ENCODE data around the gene HARS2.
A peak's percentile ranks its signal among the peaks of the same experiment; 100 is the strongest.
"Not testable (repeated sequence)": the region's sequence is repeated elsewhere in the genome, so short reads cannot be mapped to it uniquely, and the experiment has no call there.

Gene HARS2

GRCh38 chr5:140700177-140701144, 9.2 kb downstream of the HARS2 start, which contains the start of gene ZMAT2:
Gene ZMAT2, plus strand, starts transcription at chr5:140700447. Its CDS starts 14 bp downstream, at chr5:140700461.
- FAIRE-seq, result peak; percentile 99

- FAIRE-seq, result no peak
Observed at GRCh38 chr5:140707812-140708211, 16.6 kb downstream of the HARS2 start.

DNA sequence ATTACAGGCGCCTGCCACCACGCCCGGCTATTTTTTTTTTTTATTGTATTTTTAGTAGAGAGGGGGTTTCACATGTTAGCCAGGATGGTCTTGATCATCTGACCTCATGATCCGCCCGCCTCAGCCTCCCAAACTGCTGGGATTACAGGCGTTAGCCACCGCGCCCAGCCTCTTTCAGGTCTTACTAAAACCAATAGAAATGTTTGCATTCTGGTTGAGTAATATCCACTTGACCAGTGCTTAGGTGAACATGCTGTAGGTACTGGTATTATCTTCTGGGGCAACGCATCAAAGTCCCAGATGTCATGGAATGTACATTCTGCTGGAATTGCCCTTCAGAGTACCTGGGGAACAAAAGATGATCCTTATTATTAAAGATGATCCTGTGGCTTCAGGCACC, 17.5 kb downstream of the HARS2 start:
- not testable (repeated sequence) for FAIRE-seq

GRCh38 chr5:140710899-140711552, 19.8 kb downstream of the HARS2 start:
- FAIRE-seq, result peak; percentile 23

DNA sequence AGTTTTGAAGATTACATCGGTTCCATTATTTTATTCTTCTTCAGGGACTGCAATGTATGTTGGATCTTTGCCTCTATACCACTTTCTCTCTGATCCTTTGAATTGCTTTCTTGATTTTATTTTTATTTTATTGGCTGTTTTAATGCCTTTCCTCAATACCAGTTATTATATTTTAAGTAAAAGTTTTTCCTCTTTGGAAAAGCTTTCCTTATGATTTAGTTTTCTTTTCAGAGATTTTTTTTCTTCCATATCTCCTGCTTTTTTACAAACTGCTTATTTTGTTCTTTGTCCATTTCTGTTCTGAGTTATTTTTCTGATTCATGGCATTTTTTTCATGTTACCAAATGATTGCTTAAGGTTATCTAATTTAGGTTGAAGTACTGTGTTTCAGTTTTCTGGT, 20.5 kb downstream of the HARS2 start:
- peak; percentile 23 for FAIRE-seq

- FAIRE-seq, result no peak
Observed at GRCh38 chr5:140713562-140714094, 22.4 kb downstream of the HARS2 start.

- FAIRE-seq, result not testable (repeated sequence)
Observed at GRCh38 chr5:140716238-140716637, 25.0 kb downstream of the HARS2 start.

GRCh38 chr5:140718266-140718592, 27.0 kb downstream of the HARS2 start:
- FAIRE-seq, result no peak

DNA sequence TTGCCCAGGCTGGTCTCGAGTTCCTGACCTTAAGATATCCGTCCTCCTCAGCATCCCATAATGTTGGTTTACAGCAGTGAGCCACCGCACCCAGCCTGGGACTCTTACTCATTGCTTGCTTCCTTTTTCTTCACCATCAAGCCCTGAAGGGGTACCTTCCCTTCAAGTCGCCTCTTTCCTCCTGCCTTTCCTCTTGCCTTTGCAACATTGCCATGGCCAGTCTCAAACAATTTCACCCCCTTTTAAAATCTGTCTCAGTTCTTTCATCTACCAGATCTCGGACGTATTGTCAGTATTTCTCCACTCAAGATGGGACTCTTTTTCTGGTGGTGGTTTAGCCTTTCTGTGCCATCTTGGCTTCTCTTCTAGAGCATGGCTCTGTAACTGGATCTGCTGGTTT, 29.5 kb downstream of the HARS2 start:
- not testable (repeated sequence) for FAIRE-seq

- not testable (repeated sequence) for FAIRE-seq
Observed at GRCh38 chr5:140721395-140721794, 30.1 kb downstream of the HARS2 start.

DNA sequence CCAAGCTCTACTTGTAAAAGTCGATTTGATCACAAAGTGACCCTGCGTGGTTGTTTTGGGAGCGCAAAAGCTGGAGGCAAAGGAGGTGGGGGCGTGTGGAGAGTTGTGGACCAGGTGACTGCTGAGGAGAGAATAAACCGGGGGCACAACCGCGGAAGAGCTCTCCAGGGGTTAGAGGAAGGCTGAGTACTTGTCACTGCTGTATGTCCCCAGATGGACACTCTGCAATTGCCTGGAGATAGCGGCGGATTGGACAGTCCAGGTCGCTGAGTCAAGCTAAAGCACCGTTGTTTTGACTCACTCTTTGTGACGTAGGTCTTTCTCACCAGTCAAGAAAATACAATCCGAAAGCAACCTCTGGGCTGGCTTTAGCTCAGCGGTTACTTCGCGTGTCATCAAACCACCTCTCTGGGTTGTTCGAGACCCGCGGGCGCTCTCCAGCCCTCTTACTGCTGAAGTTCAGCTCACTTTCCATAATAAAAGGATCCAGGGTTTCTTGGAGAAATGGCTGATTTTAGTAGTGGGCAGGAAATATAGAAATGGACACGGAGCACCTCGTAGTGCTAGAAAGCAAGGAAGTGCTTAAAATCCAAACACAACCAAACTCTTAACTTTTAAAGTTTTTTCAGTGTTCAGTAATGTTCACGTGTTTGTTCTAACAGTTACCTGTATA, 34.7 kb downstream of the HARS2 start:
- no peak for FAIRE-seq

GRCh38 chr5:140733098-140733497, 41.8 kb downstream of the HARS2 start:
- FAIRE-seq, result no peak

GRCh38 chr5:140734354-140734753, 43.1 kb downstream of the HARS2 start:
- no peak for FAIRE-seq

DNA sequence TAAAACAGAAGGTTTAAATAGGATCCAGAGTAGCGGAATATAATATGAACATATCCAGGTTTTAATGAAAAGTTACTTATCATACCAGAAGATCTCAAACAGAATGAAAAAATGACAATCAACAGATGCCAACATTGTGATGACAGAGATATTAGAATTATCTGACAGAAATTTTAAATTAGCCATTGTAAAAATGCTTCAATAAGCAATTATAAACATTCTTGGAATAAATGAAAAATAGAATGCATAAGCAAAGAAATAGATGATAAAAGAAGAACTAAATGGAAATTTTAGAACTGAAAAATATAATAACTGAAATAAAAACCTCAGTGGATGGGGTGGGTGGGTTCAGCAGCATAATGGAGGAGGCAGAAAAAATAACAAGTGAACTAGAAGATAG, 46.2 kb downstream of the HARS2 start:
- FAIRE-seq, result no peak

DNA sequence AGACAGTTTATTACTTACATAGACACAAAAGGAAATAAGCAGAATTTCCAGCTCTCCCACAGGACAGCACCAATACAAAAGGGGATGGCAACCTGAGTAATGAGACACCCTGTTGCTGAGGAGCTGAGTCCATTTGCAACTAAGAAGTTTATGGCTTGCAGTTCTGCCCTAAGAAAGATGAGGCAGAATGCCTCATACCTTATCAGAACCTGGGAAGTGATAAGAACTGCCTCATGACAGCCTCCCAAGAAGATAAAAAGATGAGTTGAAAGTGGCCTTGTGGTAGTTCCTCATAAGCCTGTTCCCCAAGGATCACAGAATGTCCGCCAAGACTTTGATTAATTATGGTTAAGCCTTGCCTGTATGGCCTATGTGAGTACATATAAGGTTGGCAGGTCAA, 50.7 kb downstream of the HARS2 start:
- FAIRE-seq, result no peak
